ENCODE results near the gene FOXA3. TPM values are rescaled to one million over a fixed set of nuclear protein-coding genes. Genes with fewer than 3 reads are reported as not detected.
A peak's percentile ranks its signal among the peaks of the same experiment; 100 is the strongest.

The FOXA3 gene
- total and polyA plus RNA-seq, 2 experiments from 2014 or later, result 1.6 to 1.9 TPM

DNA sequence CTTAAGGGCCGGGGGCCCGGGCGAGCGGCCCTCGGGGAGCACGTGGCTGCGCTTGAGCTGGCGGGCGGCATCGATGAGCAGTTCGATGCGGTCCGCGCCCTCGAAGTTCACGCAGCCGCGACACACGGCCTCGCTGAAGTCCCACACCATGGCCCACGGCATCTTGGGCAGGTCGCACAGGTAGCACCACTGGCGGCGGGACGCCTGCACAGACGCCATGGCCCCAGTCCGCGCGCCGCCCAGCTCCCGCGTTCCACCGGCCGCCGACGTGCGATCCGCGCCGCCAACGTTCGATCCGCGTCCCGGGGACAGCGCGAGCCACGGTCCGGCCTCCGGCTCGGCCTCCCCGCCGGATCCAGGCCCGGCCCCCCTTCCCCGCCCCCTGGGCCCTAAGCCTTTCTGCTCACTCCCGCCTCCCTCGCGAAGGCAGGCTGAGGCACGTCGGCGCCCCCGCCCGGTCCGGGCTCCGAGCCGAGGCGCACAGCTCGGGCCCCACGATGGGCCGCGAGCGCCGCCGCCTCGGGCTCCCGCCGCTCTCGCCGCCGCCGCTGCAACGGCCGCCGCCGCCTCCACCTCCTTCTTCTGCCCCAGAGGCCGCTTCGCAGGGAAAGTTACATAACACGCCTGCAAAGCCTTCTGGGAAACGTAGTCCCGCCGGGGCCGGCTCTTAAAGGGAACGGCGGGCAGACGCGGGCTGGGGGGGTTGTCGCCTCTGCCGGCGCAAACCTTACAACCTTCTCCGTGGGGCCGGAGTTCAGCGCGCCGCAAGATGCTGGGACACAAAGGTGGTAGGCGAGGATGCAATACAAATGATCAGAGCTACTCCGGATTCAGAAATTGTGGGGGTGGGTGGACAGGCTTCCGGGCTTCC is 21.7 kb downstream of the FOXA3 start, which contains the start of gene IRF2BP1:
Gene IRF2BP1 (minus strand): TSS at position 586 of the 871 bp plus-strand sequence. CDS start 367 bp downstream, at position 219.
- Histone ChIP-seq H3K27me3 (no peaks in the 10 kb centered on the region), H3K36me3 (peaks cover 3% of the 10 kb centered on the region), H3K27ac (peak within 1 kb of the TSS; percentile 98), H3K4me1 (ENCODE audit: low read depth) (peaks cover 9% of the 10 kb centered on the region), H3K4me3 (peak within 1 kb of the TSS; percentile 58), H3K9me3 (ENCODE audit: low read depth) (no peaks in the 10 kb centered on the region)
- DNase-seq (ENCODE audit: low read depth in 1 of 2, low spot score in 1 of 2), result peak; percentile 95 to 96
- TF ChIP-seq, protein P1, sequence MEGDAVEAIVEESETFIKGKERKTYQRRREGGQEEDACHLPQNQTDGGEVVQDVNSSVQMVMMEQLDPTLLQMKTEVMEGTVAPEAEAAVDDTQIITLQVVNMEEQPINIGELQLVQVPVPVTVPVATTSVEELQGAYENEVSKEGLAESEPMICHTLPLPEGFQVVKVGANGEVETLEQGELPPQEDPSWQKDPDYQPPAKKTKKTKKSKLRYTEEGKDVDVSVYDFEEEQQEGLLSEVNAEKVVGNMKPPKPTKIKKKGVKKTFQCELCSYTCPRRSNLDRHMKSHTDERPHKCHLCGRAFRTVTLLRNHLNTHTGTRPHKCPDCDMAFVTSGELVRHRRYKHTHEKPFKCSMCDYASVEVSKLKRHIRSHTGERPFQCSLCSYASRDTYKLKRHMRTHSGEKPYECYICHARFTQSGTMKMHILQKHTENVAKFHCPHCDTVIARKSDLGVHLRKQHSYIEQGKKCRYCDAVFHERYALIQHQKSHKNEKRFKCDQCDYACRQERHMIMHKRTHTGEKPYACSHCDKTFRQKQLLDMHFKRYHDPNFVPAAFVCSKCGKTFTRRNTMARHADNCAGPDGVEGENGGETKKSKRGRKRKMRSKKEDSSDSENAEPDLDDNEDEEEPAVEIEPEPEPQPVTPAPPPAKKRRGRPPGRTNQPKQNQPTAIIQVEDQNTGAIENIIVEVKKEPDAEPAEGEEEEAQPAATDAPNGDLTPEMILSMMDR (IDR thresholded peaks at IDR 0.05; ENCODE audit: low read depth, low read length), result no peak

DNA sequence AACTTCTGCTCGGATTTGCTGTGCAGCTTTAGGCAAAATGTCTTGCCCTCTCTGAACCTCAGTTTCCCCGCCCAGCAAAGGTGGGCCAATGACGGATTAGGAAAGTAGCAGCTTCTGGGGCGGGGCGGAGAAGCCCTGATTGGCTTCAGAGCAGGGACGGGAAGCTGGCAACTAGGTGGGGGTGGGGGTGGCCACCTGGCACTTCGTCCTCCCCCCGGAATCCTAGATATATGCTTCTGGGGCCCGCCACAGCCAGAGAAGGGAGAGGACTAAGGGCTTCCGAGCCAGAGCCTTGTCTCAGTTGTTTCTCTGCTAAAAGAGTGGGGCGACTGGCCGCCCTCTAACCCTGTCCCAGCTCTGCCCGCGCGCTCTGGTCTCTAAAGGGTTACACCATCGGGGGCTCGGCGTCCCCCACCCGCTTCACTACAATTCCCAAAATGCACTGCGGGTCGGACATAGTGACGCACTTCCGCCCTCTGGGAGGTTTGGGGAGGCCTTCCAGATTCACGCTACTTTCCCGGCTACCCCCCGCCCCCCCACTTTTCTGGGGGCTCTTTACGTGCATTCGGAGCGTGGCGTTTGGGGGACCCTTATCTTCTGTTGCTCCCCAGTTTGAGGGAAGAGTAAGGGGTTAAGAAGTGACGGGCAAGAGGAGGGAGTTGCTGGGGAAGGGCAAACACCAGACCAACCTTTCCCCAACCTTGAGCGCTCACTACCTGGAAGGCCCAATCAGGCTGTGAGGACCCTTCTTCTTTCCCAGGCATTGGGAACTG is 22.5 kb downstream of the FOXA3 start:
- peak; percentile 95 to 96 for DNase-seq (ENCODE audit: low read depth in 1 of 2, low spot score in 1 of 2)
- Histone ChIP-seq H3K9me3 (ENCODE audit: low read depth) (no peaks in the 10 kb centered on the region), H3K36me3 (peaks cover 3% of the 10 kb centered on the region), H3K27ac (peak overlapping the region; percentile 98), H3K4me3 (peak overlapping the region; percentile 58), H3K4me1 (ENCODE audit: low read depth) (peaks cover 9% of the 10 kb centered on the region), H3K27me3 (no peaks in the 10 kb centered on the region)
- TF ChIP-seq, protein P1 (IDR thresholded peaks at IDR 0.05; ENCODE audit: low read depth, low read length), result no peak

DNA sequence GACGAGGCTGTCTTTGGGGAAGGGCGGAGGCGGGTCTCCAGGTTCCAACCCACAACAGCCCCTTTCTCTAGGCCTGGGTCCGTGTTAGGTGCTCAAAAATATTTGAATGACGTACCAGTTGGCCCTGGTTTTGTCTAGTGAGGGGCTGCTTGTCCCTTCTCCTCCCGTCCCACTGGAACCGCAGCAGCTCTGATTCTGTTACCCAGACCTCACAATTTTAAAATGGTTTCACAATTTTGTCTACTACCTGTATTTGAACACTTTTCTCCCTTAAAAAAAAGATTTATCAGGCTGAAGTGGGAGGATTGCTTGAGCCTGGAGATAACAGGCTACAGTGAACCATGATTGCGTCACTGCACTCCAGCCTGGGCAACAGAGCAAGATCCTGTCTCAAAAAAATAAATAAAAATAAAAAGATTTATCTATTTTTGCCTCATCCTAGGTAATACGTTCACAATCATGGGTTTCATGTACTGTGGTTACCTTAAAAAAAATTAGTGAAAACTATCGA is 23.1 kb downstream of the FOXA3 start:
- Histone ChIP-seq H3K4me3 (peak overlapping the region; percentile 58), H3K4me1 (ENCODE audit: low read depth) (peaks cover 5% of the 10 kb centered on the region), H3K36me3 (peaks cover 3% of the 10 kb centered on the region), H3K9me3 (ENCODE audit: low read depth) (no peaks in the 10 kb centered on the region), H3K27me3 (no peaks in the 10 kb centered on the region), H3K27ac (peak overlapping the region; percentile 98)
- no peak for DNase-seq (ENCODE audit: low read depth in 1 of 2, low spot score in 1 of 2)
- TF ChIP-seq, protein P1 (IDR thresholded peaks at IDR 0.05; ENCODE audit: low read depth, low read length), result no peak

DNA sequence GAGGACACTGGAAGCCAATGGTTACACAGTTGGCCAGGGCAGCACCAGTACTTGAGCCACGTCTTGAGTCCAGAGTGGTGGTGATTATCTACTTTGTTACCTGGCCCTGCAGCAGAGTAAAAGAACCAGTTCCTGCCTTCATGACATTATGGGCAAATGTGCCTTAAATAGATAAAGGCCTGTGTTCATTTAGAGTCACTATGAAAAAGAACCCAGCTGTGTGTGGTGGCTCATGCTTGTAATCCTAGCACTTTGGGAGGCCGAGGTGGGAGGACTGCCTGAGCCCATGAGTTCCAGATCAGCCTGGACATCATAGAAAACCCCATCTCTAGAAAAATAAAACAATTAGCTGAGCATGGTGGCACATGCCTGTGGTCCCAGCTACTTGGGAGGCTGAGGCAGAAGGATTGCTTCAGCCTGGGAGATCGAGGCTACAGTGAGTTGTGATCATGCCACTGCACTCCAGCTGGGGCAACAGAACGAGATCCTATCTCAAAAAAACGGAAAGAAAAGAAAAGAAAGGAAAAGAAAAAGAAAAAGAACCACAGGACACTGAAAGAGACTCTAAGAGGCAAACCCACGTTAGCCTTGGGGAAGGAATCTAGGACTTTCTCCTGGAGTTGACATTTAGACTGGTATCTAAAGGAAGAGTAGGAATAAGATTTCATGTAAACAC is 25.2 kb downstream of the FOXA3 start:
- H3K27ac ChIP-seq, result no peak overlapping the region
- TF ChIP-seq, protein P1 (IDR thresholded peaks at IDR 0.05; ENCODE audit: low read depth, low read length), result no peak
- no peak for DNase-seq (ENCODE audit: low read depth in 1 of 2, low spot score in 1 of 2)
- H3K9me3 ChIP-seq (ENCODE audit: low read depth), result no peaks in the 10 kb centered on the region
- H3K4me3 ChIP-seq, result no peak overlapping the region
- peaks cover under 1% of the 10 kb centered on the region for H3K36me3 ChIP-seq
- no peaks in the 10 kb centered on the region for H3K27me3 ChIP-seq
- no peaks in the 10 kb centered on the region for H3K4me1 ChIP-seq (ENCODE audit: low read depth)

DNA sequence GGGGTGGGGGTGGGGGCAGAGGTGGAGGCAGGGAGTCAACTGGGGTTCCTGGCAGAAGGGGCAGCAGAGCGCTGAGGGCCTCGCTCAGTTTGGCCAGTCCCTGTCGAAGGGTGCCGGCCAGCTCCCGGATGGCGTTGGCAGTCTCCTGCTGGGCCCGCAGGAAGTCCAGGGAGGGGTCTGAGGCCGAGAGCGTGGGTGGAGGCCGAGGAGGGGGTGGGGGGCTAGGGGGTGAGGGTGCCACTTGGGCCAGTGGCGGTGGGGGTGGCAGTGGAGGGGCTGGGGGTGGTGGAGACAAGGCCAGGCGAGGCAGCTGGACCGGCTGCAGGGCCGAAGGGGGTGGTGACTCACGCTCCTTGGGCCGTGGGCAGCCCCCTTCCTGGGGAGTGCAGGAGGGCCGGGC is 26.8 kb downstream of the FOXA3 start:
- Histone ChIP-seq H3K4me3 (no peak overlapping the region), H3K4me1 (ENCODE audit: low read depth) (no peaks in the 10 kb centered on the region), H3K36me3 (peaks cover 5% of the 10 kb centered on the region), H3K27ac (no peak overlapping the region), H3K27me3 (no peaks in the 10 kb centered on the region), H3K9me3 (ENCODE audit: low read depth) (no peaks in the 10 kb centered on the region)
- TF ChIP-seq, protein P1 (IDR thresholded peaks at IDR 0.05; ENCODE audit: low read depth, low read length), result no peak
- no peak for DNase-seq (ENCODE audit: low read depth in 1 of 2, low spot score in 1 of 2)

All from cardiac muscle cell (in vitro differentiated cells and primary cell).